CD14-positive monocyte (primary cell): ENCODE data around the gene S100A1. TPM values are rescaled to one million over a fixed set of nuclear protein-coding genes. Genes with fewer than 3 reads are reported as not detected.

Experiments used
- DNase-seq, 3 donors: peaks; one replicate each; pipeline ENCODE4 v3.0.0-alpha.2; 2011 to 2022
- H2AFZ ChIP-seq: 2 replicates; pipeline ENCODE4 v1.6.0; 2012; ENCODE audit warnings: mild to moderate bottlenecking, low read depth, low read length, inconsistent platforms; ENCODE audit not compliant: insufficient read depth, poor library complexity, severe bottlenecking
- H3K27ac ChIP-seq, 2 donors: 1 replicate in 1 of 2; 2 replicates in 1 of 2; pipeline ENCODE4 v1.5.1; 2012 to 2013; ENCODE audit warnings: low read length in 2 of 2, control low read depth in 1 of 2, inconsistent platforms in 1 of 2, low read depth in 1 of 2, mild to moderate bottlenecking in 1 of 2
- H3K27me3 ChIP-seq, 2 donors: one replicate each; pipeline versions ENCODE4 v1.6.0 to v1.6.1; 2011 to 2013; ENCODE audit warnings: low read length in 2 of 2; ENCODE audit not compliant: control insufficient read depth in 2 of 2, insufficient read depth in 2 of 2
- H3K36me3 ChIP-seq, 2 donors: replicated peaks in 1 of 2; 1 replicate in 1 of 2; 2 replicates in 1 of 2; pipeline versions ENCODE4 v1.5.1 to v1.6.1; 2012 to 2013; ENCODE audit warnings: low read length in 2 of 2, control low read depth in 1 of 2, inconsistent platforms in 1 of 2, mild to moderate bottlenecking in 1 of 2; ENCODE audit not compliant: insufficient read depth in 2 of 2, control insufficient read depth in 1 of 2
- H3K4me1 ChIP-seq, 2 donors: 1 replicate in 1 of 2; 2 replicates in 1 of 2; pipeline versions ENCODE4 v1.5.1 to v1.6.1; 2012 to 2013; ENCODE audit warnings: low read length in 2 of 2, control low read depth in 1 of 2, inconsistent platforms in 1 of 2, mild to moderate bottlenecking in 1 of 2, moderate library complexity in 1 of 2; ENCODE audit not compliant: insufficient read depth in 2 of 2, control insufficient read depth in 1 of 2
- H3K4me2 ChIP-seq: replicated peaks from 2 replicates; pipeline ENCODE3; 2012; ENCODE audit warnings: low read length, moderate library complexity, mild to moderate bottlenecking; ENCODE audit not compliant: poor library complexity, severe bottlenecking; ENCODE audit errors: extremely low read depth
- H3K4me3 ChIP-seq, 3 experiments: fragments of 200-600 bp in 1 of 3; sonication (generic) in 1 of 3; replicated peaks in 1 of 3; 1 replicate in 2 of 3; 2 replicates in 1 of 3; pipeline ENCODE4 v1.5.1; 2011 to 2013; ENCODE audit warnings: low read length in 3 of 3, mild to moderate bottlenecking in 3 of 3, control low read depth in 2 of 3, low read depth in 2 of 3, inconsistent platforms in 1 of 3, moderate library complexity in 1 of 3
- H3K79me2 ChIP-seq: 2 replicates; pipeline ENCODE4 v1.6.0; 2012; ENCODE audit warnings: mild to moderate bottlenecking, control low read depth, inconsistent platforms, low read length, moderate library complexity; ENCODE audit not compliant: insufficient read depth
- H3K9ac ChIP-seq: 2 replicates; pipeline ENCODE4 v1.6.0; 2017; ENCODE audit warnings: low read length, mild to moderate bottlenecking; ENCODE audit not compliant: insufficient read depth, poor library complexity, severe bottlenecking
- H3K9me3 ChIP-seq, 2 donors: replicated peaks in 1 of 2; 1 replicate in 1 of 2; 2 replicates in 1 of 2; pipeline versions ENCODE4 v1.5.1 to v1.6.1; 2012 to 2013; ENCODE audit warnings: low read length in 2 of 2, control low read depth in 1 of 2; ENCODE audit not compliant: control insufficient read depth in 1 of 2, insufficient read depth in 1 of 2
- H4K20me1 ChIP-seq: 2 replicates; pipeline ENCODE4 v1.6.0; 2012; ENCODE audit warnings: mild to moderate bottlenecking, low read length, control low read depth, moderate library complexity; ENCODE audit not compliant: insufficient read depth
- H3K27ac Mint-ChIP-seq, 7 donors: one replicate each; pipeline ENCODE4 v1.8.0; 2020; ENCODE audit warnings: mild to moderate bottlenecking in 7 of 7, mixed read lengths in 7 of 7, moderate library complexity in 6 of 7, inconsistent platforms in 2 of 7
- H3K27me3 Mint-ChIP-seq, 3 donors: one replicate each; pipeline ENCODE4 v1.8.0; 2021 to 2022; ENCODE audit warnings: low read depth in 3 of 3, mild to moderate bottlenecking in 3 of 3, mixed read lengths in 3 of 3, moderate library complexity in 3 of 3, inconsistent platforms in 1 of 3
- H3K36me3 Mint-ChIP-seq, 2 donors: one replicate each; pipeline ENCODE4 v1.8.0; 2020; ENCODE audit warnings: mixed read lengths in 2 of 2, inconsistent platforms in 1 of 2, mild to moderate bottlenecking in 1 of 2
- H3K4me1 Mint-ChIP-seq: one replicate; pipeline ENCODE4 v1.8.0; 2020; ENCODE audit warnings: mild to moderate bottlenecking, mixed read lengths
- H3K4me3 Mint-ChIP-seq, 2 donors: one replicate each; pipeline ENCODE4 v1.8.0; 2020; ENCODE audit warnings: mild to moderate bottlenecking in 2 of 2, mixed read lengths in 2 of 2, moderate library complexity in 1 of 2
- H3K9me3 Mint-ChIP-seq, 7 donors: one replicate each; pipeline ENCODE4 v1.8.0; 2020 to 2022; ENCODE audit warnings: mixed read lengths in 7 of 7, mild to moderate bottlenecking in 6 of 7, moderate library complexity in 6 of 7, inconsistent platforms in 2 of 7
- CTCF ChIP-seq: fragments of 200-600 bp; IDR thresholded peaks from one replicate; pipeline ENCODE4 v1.8.0; 2022; ENCODE audit warnings: antibody characterized with exemption, mild to moderate bottlenecking
- WGBS: methylation state at CpG from one replicate; pipeline ENCODE4 v1.1.5; 2013; ENCODE audit warnings: missing lambda C conversion rate; ENCODE audit not compliant: insufficient coverage; 5-methylcytosine and 5-hydroxymethylcytosine counted together
- intact Hi-C, 2 donors: fragments of 100-400 bp; cut with micrococcal nuclease; formaldehyde crosslinking; loops; one replicate each; pipeline versions ENCODE4 v1.15.0 to v1.15.1; 2023
- polyA plus RNA-seq, 3 donors: library from polyadenylated mRNA; depleted of rRNA in 1 of 3; unstranded in 2 of 3; stranded (reverse) in 1 of 3; fragments of 300-500 nt in 2 of 3; fragments of >200 nt in 1 of 3; fragmentation: Illumina TruSeq in 2 of 3; gene quantifications; 1 replicate in 2 of 3; 2 replicates in 1 of 3; pipeline ENCODE4 v1.2.3, GENCODE V29; 2012 to 2021

The S100A1 gene
- polyA plus RNA-seq, 3 donors: not detected

- H3K36me3 Mint-ChIP-seq: peaks cover 33 to 36% of the 10 kb centered on the region in 2 donors
- H3K4me1 ChIP-seq: peaks cover 36 to 43% of the 10 kb centered on the region in 2 donors
Observed at GRCh38 chr1:153648000-153648643, 19.9 kb downstream of the S100A1 start.

More at GRCh38 chr1:153648000-153648643, 19.9 kb downstream of the S100A1 start:
- H3K79me2 ChIP-seq: peaks cover 28% of the 10 kb centered on the region
- no peak overlapping the region for H2AFZ ChIP-seq
- TF ChIP-seq CTCF: no peak
- peaks cover 0 to 2% (median 0%) of the 10 kb centered on the region in 7 donors for H3K9me3 Mint-ChIP-seq
- no peaks in the 10 kb centered on the region for H3K9me3 ChIP-seq
- no peak overlapping the region for H3K9ac ChIP-seq
- WGBS: 91% methylated on average over 4 of the region's 10 CpGs
- H3K4me3 Mint-ChIP-seq: no peak overlapping the region
- no peak for DNase-seq
- peaks cover 51% of the 10 kb centered on the region for H3K4me1 Mint-ChIP-seq
- no peak overlapping the region for H3K4me3 ChIP-seq
- no peak overlapping the region for H3K4me2 ChIP-seq
- H3K27me3 ChIP-seq: no peaks in the 10 kb centered on the region
- peak overlapping the region in 3 of 7 donors; percentile 41 to 61 (median 45) for H3K27ac Mint-ChIP-seq
- H3K27me3 Mint-ChIP-seq: peaks cover 0 to 2% (median under 1%) of the 10 kb centered on the region in 3 donors
- intact Hi-C loops: no loop called here
- peaks cover 24% of the 10 kb centered on the region for H4K20me1 ChIP-seq
- no peak overlapping the region for H3K27ac ChIP-seq
- H3K36me3 ChIP-seq: peaks cover 27 to 33% of the 10 kb centered on the region in 2 donors
